ENCODE data around the gene PSAP.
"Not testable (repeated sequence)": the region's sequence is repeated elsewhere in the genome, so short reads cannot be mapped to it uniquely, and the experiment has no call there.

The PSAP gene

DNA sequence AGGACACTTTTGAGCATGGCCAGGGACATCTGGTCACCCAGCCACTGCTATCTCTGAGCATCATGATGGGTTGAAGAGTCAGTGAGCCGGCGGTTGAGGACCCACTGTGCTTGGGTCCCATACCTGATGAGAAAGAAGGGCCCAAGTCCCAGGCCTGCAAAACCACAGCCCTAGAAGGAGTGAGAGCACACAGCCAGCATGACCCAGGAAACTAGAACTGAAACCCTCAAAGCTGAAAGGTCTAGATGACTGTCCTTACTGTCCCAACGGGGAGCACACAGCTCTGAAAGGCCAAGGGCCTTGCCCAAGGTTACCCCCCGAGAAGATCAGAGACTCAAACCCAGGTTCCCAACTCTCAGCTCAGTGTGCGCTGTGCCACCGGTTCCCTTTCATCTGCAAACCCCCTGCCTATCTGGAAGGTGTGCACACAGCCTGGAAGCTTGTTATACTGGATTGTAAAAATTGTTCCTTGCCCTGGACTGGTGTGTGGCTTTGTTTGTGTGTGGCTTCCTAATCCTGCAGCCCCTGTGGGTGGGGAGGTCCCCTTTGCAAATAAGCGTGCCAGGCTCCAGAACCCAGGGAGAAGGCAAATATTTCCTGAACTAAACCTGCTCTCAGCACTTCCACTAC, 22.6 kb upstream of the PSAP start:
- DNase-seq, result no peak

DNA sequence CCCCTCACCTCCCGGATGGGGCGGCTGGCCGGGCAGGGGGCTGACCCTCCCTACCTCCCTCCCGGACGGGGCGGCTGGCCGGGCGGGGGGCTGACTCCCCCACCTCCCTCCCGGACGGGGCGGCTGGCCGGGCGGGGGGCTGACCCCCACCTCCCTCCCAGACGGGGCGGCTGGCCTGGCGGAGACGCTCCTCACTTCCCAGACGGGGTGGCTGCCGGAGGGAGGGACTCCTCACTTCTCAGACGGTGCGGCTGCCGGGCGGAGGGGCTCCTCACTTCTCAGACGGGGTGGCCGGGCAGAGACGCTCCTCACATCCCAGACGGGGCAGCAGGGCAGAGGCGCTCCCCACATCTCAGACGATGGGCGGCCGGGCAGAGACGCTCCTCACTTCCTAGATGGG, 18.6 kb upstream of the PSAP start:
- DNase-seq, result not testable (repeated sequence)

DNA sequence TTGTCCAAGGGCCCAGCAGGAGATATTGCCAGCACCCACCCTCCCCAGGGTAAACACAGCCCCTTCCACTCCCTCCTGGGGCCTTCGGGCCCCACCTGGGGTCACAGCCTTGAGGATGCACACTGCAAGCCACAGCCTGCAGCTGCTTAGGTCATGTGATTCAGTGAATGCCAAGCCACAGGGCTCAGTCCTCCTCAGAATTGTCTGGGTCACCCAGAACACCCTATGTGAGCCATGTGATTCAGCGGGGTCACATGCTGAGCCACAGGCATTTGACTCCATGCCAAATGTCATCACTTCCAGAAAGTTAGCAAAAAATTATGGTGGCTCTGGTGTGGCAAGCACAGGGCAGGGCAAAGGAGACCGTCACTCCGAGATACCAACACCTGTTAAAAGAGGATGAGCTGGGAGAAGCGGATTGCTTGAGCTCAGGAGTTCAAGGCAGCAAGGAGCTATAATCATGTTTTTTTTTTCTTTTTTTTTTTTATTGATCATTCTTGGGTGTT, 17.2 kb upstream of the PSAP start:
- DNase-seq, result no peak

DNA sequence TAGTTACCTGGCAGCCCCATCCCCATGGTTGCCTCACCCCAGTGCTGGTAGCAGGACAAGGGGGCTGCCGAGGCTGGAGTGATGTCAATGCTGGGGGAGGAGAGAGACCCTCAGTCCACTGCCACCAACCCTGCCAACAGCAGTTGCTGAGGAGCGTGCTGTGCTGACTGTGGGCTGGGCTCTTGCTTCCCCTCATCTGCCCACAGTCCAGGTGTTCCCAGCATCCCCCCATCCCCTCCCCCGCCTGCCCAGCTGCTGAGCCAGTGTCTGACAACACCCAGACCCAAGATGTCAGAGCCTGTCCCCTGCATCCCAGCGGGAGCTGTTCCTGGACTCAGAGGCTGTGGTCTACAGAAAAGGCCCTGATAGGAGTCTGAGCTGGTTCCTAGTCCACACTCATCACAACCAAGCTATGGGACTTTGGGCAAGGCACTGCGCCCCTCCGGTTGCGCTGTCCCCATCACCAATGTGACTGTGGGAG, 14.6 kb upstream of the PSAP start:
- no peak for DNase-seq

DNA sequence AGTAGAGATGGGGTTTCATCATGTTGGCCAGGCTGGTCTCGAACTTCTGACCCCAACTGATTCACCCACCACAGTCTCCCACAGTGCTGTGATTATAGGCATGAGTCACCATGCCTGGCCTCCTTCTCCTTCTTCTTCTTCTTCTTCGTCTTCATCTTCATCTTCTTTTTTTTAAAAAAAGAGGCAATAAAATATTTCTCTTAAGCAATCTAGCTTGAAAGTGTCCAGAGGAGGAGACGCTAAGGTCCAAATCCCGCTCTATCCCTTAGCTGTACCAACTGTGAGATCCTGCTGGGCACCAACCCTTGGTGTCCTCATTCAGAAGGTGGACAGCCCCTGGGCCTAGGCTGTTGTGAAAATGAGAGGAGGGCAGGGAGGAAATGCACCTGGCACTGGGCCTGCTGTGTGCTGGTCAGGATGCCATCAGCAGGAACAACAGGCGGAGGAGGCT, 13.9 kb upstream of the PSAP start:
- DNase-seq, result no peak

DNA sequence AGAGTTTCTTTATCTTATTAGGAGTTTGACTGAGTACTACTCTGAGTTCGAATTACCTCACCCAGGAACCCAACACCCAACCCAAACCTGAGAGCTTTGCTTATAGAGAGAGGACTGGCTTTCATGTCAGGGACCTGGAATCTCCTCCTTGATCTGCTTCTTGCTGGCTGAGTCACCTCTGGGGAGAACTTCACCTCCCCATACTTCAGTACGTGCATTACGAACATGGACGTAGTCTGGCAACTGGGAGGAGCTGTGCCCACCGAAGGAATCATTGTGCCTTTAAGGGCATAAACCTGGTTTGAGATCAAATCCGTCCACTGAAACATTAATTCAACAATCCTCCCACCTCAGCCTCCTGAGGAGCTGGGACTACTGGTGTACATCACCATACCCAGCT, 12.2 kb upstream of the PSAP start:
- DNase-seq, result no peak

DNA sequence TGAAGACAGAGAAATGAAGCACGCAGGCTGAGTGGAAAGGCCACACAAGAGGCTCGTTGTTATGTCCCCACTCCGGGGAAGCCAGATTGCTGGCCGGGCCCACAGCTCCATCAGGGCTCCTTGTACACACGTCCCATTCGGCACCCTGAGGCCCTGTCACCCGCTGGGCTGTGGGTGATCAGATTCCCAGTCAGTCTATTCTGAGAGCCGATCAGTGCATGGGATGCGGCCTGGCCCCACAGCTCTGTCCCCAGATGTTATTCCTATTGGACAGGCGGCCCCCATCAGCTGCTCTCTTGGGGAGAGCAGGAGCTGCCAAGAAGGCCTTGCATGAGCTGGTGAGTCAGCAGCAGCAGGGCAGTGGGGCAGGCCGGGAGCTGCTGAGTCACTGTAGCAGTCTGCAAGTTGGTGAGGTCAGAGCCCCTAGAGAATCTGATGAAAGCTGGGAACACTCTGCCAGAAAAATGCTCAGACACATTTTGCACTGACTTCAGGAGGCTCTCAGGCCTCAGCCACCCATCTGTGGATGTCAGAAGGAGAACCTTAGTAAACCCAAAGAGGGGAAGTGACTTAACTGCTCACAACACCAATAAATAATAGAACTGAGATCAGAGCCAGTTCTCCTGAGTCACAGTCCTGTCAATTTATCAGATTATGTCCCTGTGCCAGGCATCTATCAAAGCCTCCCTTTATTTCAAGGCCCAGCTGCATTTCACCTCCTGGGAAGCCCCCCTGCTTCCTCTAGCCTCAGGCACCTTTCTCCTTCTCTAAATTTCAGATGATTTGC, 9.4 kb upstream of the PSAP start:
- no peak for DNase-seq

DNA sequence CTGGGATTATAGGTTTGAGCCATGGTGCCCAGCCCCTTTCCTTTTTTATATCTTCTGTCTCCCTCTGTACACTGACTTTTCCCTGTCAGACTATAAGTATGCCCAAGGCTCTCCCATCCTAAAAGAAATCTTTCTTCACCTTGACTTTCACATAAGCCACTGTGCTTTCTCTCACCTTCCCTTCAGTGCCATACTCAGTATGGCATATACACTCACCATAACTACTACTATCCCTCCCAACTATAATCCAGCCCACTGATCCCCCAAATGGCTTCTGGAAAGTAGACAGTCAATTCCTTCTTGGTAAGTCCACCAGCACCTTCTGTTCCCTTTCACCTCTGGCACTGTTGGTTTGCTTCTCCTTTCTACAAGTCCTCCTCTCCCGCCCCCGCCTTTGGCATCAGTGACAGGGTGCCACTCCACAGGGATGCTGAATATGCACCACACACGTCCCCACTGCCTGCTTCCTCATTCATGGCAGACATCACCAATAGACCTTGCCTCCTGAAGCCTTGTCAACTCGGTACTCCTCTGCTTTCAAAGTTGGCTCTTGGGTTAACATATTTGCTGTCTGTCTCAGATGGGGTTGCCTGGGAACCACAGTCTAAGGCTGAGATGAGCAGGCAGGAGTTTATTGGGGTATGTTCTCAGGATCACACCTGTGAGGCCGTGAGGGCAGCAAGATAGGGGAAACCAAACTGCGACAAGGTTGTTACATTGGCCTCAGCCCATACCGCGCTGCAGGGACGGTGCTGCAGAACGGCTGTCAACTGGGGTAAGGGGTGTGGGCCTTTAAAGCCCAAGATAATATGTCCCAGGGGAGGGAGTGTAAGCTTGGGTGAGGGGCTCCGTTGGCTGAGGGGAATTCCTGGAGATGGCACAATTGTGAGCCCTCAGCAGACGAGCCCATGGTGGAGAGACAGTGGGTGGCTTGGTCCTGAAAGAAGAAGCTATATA, 7.2 kb upstream of the PSAP start:
- no peak for DNase-seq

DNA sequence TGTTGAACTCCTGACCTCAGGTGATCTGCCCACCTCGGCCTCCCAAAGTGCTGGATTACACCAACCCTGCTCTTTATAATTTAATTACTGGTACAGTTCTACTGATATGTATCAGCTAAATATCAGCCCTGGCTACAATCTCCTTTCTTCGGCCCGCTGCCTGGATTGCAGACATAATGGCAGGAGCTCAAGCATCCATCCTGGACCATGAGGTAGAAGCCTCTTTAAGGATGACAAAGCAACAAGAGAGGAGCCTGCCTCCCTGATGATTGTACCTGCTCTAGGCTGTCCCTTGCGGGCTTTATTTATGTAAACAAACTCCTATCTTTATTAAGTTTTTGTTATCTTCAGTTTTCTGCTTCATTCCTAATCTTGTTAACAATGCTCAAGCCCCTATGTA, 5.6 kb upstream of the PSAP start:
- no peak for DNase-seq

DNA sequence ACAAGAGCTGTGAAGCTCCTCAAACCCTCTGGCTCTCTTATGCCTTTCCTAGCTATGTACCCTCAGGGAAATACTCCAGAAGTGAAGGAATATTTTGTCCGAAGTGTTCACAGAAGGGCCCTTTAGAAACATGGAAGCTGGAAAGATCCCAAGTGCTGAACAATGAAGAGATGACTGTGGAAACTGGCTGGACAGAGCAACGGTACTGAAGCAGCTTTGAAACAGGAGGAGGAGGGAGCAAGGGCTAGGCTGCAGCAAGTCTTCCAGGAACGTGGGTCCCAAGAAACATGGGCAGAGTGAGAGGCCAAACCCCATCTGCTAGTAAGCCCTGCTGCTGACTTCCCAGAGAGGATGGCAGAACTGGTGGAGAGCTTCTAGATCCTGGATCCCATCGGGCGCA, 3.0 kb upstream of the PSAP start:
- DNase-seq, result no peak

DNA sequence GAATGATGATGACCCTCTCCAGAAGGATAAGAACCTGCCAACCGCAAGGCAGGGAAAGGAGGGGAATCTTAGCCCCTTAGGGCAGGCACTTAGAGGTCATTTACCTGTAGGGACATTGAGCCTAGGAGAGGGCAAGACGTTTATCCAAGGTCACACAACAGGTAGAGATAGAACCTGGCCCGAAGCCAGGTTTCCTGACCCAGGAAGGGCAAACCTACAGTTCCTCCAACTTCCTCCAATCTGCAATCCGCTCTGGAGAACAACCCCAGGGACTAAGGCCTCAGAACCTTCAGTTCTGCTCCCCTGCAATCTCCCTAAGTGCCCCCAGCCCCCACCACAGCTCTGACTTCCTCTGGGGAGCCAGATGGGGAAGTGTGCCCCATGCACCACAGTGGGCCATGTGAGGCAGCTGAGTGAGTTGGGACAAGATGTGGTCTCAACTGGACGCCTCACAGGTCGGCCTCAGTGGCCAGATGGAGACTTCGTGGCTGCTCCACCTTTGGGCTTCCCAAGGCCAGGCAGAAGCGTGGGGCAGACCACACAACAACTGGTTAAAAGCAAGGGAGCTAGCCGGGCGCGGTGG, 1.4 kb upstream of the PSAP start:
- DNase-seq, result no peak

DNA sequence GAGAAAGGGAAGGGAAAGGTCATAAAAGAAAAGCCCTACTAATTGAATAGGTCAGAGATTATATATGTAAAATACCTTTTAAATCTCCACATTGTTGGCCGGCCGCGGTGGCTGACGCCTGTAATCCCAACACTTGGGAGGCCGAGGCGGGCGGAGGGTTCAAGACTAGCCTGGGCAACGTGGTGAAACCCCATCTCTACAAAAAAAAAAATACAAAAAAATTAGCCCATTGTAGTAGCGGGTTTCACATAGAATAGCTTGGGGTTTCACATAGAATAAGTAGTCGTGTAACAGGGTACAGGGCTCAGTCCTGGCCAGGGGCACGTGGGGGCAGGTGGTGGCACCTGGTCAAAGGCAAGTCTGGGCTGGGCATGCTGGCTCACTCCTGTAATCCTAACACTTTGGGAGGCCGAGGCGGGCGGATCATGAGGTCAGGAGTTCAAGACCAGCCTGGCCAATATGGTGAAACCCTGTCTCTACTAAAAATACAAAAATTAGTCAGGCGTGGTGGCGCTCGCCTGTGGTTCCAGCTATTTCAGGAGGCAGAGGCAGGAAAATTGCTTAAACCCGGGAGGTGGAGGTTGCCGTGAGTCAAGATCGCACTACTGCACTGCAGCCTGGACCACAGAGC, 529 bp upstream of the PSAP start:
- not testable (repeated sequence) for DNase-seq

DNA sequence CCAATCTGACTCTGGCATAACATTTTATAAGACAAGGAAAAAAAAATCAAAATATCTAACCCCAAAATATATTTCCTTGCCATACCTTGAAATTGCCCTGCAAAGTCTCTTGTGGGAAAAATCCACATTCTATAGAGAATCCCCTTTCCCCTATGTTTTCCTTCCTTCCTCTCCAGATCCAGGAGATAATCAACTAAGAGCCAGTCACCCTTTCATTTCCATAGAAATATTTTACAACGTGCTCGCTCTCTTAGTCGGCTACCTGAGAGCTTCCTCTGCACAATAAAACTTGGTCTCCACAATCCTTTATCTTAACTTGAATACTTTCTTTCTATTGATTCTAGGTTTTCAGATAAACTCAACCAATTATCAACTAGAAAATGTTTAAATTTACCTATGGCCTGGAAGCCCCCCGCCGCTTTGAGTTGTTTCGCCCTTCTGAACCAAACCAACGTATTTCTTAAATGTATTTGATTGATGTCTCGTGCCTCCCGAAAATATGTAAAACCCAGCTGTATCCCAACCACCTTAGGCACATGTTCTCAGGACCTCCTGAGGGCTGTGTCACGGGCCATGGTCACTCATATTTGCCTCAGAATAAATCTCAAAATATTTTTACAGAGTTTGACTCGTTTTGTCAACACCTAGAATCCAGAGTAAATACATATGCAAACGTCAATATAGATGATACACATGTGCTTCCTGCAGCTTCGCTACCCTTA, 869 bp downstream of the PSAP start:
- DNase-seq, result no peak

DNA sequence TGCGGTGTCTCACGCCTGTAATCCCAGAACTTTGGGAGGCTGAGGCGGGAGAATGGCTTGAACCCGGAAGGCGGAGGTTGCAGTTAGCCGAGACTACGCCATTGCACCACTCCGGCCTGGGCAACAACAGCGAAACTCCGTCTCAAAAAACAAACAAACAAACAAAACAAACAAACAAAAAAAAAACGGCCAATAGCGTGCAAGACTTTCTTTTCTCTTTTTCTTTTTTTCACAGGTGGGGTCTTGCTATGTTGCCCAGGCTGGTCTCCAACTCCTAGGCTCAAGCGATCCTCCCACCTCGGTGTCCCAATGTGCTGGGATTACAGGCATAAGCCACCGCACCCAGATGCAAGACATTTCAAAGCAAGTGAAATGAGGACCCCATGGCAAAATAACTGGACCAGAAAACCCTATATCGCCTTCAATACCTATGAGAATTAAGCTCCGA, 1.6 kb downstream of the PSAP start:
- no peak for DNase-seq

DNA sequence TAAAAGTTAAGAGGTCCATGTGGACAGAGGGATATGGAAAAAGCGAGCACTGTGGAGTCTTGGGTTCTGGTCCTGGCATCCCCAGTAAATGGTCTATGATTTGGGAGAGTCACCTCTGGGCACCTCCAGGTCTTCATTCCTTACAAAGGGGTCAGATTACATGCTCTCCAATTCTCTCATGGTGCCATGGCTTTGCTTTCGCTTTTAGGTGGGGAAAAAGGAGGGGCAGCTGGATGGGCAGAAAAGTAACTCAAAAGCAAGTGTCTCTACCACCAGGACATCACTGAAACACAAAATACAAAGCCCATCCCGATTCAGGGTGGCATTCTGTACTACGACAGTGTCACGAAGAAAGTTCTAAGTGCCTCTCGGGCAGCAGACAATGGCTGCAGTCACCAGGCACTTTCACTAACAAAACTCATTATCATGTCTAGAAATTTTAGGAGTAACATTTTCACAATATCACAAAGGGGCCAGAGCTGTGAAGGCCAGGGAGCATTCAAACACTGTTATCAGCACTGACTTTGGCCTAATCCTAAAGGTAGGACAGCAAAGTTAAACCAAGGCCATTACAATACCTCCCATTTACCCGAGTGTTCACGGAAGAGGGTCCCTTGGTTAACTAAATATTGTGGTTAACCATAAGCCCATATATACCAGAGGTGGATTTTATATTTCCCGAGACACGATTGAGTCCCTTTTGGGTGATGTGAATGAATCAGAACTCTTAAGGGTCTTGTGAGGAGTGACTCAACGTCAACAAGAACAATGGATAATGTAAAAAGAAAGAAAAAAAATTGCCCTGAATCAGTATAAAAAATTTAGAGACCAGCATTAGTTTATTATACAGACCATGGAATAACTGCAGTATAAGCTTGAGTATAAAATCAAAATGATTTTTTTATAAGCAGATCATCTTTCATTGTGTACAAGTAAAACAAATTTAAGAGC, 2.5 kb downstream of the PSAP start:
- DNase-seq, result no peak

DNA sequence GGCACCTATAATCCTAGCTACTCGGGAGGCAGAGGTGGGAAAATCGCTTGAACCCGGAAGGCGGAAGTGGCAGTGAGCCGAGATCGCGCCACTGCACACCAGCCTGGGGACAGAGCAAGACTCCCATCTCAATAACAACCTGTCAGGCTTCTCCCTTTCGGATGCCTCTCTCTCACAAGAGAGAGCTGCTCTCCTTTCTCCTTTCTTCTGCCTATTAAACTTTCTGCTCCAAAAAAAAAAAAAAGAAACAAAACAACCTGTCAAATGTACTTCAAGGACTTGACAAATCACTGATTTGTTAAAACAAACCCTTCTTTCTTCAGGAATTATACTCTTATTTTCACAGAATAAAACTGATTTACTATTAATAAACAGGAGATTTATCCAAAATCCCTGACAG, 3.6 kb downstream of the PSAP start:
- no peak for DNase-seq

DNA sequence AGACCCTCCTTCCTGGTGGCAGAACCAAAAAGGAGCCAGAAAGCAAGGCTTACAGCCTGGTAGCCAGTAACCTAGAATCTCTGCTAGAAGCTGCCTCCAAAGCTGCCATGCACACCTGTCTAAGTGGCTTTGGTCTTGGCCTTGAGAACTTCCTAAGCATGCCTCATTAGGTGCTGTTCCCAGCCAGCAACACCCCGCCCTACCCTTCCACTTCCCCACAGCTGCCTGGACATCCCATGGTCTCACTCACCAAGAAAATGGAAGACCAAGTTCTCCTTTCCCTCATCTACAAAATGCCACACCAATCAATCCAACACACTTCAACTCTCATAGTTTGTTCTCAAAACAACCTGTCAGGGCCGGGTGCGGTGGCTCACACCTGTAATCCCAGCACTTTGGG, 4.2 kb downstream of the PSAP start:
- no peak for DNase-seq

DNA sequence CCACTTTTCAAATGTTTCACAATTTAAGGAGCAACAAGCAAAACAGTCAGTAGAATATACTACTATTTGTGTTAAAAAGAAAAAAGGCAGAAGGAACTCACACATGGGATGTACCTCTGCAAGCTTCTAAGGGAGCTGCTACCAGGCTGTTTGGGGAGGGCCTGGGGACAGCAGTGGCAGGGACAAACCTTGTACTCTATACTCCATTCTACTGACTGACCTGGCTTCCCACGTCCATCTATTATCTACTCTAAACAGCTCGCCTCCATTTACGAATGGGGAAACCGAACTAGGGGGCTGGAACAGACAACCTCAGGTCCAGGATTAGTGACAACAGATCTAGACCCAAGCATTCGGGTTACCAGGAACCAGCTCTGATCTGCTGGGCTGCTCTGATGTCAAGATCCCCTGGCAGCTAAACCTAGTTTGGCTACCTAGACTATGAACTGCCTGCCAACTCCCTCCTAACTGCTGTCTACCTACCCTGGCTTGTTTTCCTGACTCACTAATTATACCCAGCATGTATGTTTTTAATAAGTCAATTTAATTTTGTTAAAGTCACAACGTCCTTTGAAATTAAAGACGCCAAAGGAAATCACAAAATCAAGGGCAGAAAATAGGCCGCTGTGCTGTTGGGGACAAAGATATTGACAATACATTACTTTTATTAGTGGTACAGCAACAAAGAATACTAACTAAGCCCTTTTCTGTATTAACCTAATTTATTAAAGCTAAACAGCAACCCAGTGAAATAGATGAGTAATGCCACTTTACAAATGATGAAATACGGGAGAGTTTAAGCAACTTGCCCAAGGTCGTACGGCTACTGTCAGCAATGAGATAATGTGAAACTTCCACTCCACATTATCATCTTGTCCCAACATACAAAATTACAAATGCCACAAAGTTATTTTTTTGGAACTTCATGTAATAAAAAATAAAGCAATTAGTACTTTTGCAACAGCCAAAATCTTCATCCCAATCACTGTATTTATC, 5.3 kb downstream of the PSAP start:
- no peak for DNase-seq

DNA sequence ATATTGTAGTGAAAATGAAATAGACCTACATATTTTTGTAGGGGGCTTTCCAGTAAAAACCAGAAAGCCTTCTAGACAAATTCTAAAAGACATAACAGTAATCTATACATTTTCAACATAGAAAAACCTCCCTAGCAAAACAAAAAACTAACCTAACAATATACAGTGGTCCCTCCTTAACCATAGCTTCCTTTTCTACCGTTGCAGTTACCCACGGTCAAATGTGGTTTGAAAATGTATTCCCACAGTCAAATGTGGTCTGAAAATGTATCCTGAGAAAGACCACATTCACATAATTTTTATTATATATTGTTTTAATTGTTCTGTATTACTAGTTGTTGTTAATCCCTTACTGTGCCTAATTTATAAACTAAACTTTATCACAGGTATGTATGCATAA, 6.4 kb downstream of the PSAP start:
- DNase-seq, result no peak

Measured in activated CD4-positive, alpha-beta T cell treated with anti-CD3 and anti-CD28 coated beads, Interleukin-2, amount 50 U/mL, for 4 hours (primary cell).